A549 treated with AZD2906 at 1 μM for 4 hours (cell line): Measurements from ENCODE around the gene DUOX2. TPM values are rescaled to one million over a fixed set of nuclear protein-coding genes. Genes with fewer than 3 reads are reported as not detected.

Source experiments
- total RNA-seq: library from RNA; stranded (reverse); fragments of 200-300 nt; extraction: Qiagen RNA extraction; gene quantifications from 5 replicates; pipeline ENCODE4 v1.2.3, GENCODE V29; 2022

Gene DUOX2
- total RNA-seq: 0.03 to 0.05 TPM (median 0.03 TPM) in 5 replicates

GRCh38 chr15:45114076-45114750 lies at the start of gene DUOX2, which contains the start of gene DUOXA2:
Gene DUOX2, minus strand, starts transcription at chr15:45114172. Its CDS starts 761 bp downstream, at chr15:45113411.
Gene DUOXA2, plus strand, starts transcription at chr15:45114326. Its CDS starts 280 bp downstream, at chr15:45114606.

GRCh38 chr15:45129651-45130129 lies 15.7 kb upstream of the DUOX2 start, which contains the start of the genes DUOX1 and DUOXA1:
Gene DUOX1, plus strand, starts transcription at chr15:45129994. Its CDS starts 1,973 bp downstream, at chr15:45131967.
Gene DUOXA1, minus strand, starts transcription at chr15:45129879. Its CDS starts 6,865 bp downstream, at chr15:45123014.

Other genes with a start within 250 kb of the DUOX2 start
- gene TERB2, start 157.5 kb downstream of the DUOX2 start, total RNA-seq: not detected in 5 replicates
- gene SORD, start 91.0 kb downstream of the DUOX2 start, total RNA-seq: 28.5 to 35.5 TPM (median 31.3 TPM) in 5 replicates
- not detected in 5 replicates for gene DUOXA2, start 154 bp upstream of the DUOX2 start, total RNA-seq
- 0.06 to 0.30 TPM (median 0.09 TPM) in 5 replicates for gene DUOXA1, start 15.7 kb upstream of the DUOX2 start, total RNA-seq
- gene DUOX1, start 15.8 kb upstream of the DUOX2 start, total RNA-seq: 0.05 TPM in 3 of 5 replicates, not detected in the others
- gene SHF, start 73.8 kb upstream of the DUOX2 start, total RNA-seq: 0.36 to 0.75 TPM (median 0.53 TPM) in 5 replicates
- 0.03 to 0.05 TPM in 2 of 5 replicates, not detected in the others for gene SLC28A2, start 138.1 kb upstream of the DUOX2 start, total RNA-seq